Esophagus squamous epithelium (tissue), 4 donors: ENCODE measurements around the gene CIB4.

ENCODE experiments used
- CTCF ChIP-seq, 6 experiments: fragments of 450-650 bp in 4 of 6; fragments of 200-600 bp in 2 of 6; sonication (generic) in 2 of 6; IDR thresholded peaks; one replicate each; pipeline ENCODE4 v1.5.1; 2016 to 2019; ENCODE audit warnings: antibody characterized with exemption in 6 of 6, mild to moderate bottlenecking in 4 of 6, moderate library complexity in 4 of 6
- POLR2A ChIP-seq, 4 donors: fragments of 450-650 bp; IDR thresholded peaks; one replicate each; pipeline ENCODE4 v1.6.1; 2017; ENCODE audit warnings: antibody characterized with exemption in 4 of 4, mild to moderate bottlenecking in 4 of 4, moderate library complexity in 3 of 4

- TF ChIP-seq CTCF (IDR thresholded peaks at IDR 0.05) = no peak
- TF ChIP-seq POLR2A (IDR thresholded peaks at IDR 0.05) = no peak
These were observed 8.2 kb upstream of the CIB4 start for GRCh38 chr2:26649322-26649721.
